ENCODE results near the gene INPP5A. TPM values are rescaled to one million over a fixed set of nuclear protein-coding genes. Genes with fewer than 3 reads are reported as not detected.

Gene INPP5A
- total RNA-seq, 6 donors from 2014 or later: 28.6 to 81.7 (median 44.8) TPM

DNA sequence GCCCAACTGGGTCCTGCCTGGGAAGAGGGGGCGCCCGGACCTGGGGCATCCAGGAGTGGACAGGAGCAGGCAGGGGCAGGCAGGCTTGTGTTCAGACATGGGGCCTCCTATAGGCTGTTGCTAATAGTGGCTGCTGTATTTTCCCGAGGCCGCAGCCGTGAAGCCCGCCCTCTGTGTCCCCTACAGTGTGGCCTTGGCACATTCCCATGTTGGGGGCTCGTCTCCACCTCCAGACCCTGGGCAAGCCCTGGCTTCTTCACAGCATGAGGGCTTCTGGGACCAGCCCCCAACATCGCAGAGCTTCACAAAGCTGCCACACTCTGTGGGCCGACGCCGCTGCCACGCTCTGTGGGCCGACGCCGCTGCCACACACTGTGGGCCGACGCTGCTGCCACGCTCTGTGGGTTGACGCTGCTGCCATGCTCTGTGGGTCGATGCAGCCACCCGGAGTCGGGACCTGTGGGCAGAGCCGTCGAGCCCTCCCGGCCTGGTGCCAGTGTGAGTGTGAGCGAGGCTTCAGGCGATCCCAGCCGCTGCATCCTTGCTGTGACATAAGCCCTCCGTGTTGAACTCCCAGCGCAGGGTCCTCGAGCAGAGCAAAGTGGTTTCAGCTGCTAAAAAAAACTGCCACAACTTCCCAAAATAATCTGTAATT, 109.0 kb downstream of the INPP5A start:
- H3K4me3 ChIP-seq: no peak overlapping the region
- DNase-seq (no peak), ATAC-seq (ENCODE audit: low FRiP score in 2 of 2) (no peak)
- H3K36me3 ChIP-seq: peaks cover 0 to 33% (median 9%) of the 10 kb centered on the region in 4 donors
- H3K4me1 ChIP-seq: peaks cover 0 to 2% (median 0%) of the 10 kb centered on the region in 4 donors
- no peak overlapping the region for H3K27ac ChIP-seq
- 91 to 97% methylated on average over 6 to 31 of the region's 31 CpGs for WGBS, 2 donors
- no peaks in the 10 kb centered on the region for H3K9me3 ChIP-seq
- H3K27me3 ChIP-seq: no peaks in the 10 kb centered on the region
- TF ChIP-seq POLR2A (IDR thresholded peaks at IDR 0.05) (no peak), EP300 (IDR thresholded peaks at IDR 0.05) (no peak), POLR2AphosphoS5 (IDR thresholded peaks at IDR 0.05) (no peak)

- Histone ChIP-seq H3K4me1 (peaks cover 0 to 2% (median 0%) of the 10 kb centered on the region in 4 donors), H3K36me3 (peaks cover 0 to 34% (median 11%) of the 10 kb centered on the region in 4 donors), H3K27me3 (no peaks in the 10 kb centered on the region), H3K9me3 (no peaks in the 10 kb centered on the region), H3K4me3 (no peak overlapping the region), H3K27ac (no peak overlapping the region)
- WGBS, 2 donors: 95% methylated on average over 13 of the region's 13 CpGs
- TF ChIP-seq, protein P1, sequence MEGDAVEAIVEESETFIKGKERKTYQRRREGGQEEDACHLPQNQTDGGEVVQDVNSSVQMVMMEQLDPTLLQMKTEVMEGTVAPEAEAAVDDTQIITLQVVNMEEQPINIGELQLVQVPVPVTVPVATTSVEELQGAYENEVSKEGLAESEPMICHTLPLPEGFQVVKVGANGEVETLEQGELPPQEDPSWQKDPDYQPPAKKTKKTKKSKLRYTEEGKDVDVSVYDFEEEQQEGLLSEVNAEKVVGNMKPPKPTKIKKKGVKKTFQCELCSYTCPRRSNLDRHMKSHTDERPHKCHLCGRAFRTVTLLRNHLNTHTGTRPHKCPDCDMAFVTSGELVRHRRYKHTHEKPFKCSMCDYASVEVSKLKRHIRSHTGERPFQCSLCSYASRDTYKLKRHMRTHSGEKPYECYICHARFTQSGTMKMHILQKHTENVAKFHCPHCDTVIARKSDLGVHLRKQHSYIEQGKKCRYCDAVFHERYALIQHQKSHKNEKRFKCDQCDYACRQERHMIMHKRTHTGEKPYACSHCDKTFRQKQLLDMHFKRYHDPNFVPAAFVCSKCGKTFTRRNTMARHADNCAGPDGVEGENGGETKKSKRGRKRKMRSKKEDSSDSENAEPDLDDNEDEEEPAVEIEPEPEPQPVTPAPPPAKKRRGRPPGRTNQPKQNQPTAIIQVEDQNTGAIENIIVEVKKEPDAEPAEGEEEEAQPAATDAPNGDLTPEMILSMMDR (IDR thresholded peaks at IDR 0.05): no peak
- TF ChIP-seq POLR2A (IDR thresholded peaks at IDR 0.05) (no peak), EP300 (IDR thresholded peaks at IDR 0.05) (no peak), POLR2AphosphoS5 (IDR thresholded peaks at IDR 0.05) (no peak)
- ATAC-seq (ENCODE audit: low FRiP score in 2 of 2): no peak
- no peak for DNase-seq
These were observed 109.8 kb downstream of the INPP5A start for GRCh38 chr10:132647424-132647823.

GRCh38 chr10:132648072-132648850, 110.7 kb downstream of the INPP5A start:
- DNase-seq: no peak
- 82 to 86% methylated on average over 26 of the region's 26 CpGs for WGBS, 2 donors
- Histone ChIP-seq H3K36me3 (peaks cover 3 to 42% (median 19%) of the 10 kb centered on the region in 4 donors), H3K4me1 (peaks cover 0 to 2% (median 0%) of the 10 kb centered on the region in 4 donors), H3K27me3 (no peaks in the 10 kb centered on the region), H3K27ac (no peak overlapping the region), H3K9me3 (no peaks in the 10 kb centered on the region), H3K4me3 (no peak overlapping the region)
- TF ChIP-seq POLR2AphosphoS5 (IDR thresholded peaks at IDR 0.05): no peak
- no peak for TF ChIP-seq EP300 (IDR thresholded peaks at IDR 0.05)
- no peak for TF ChIP-seq POLR2A (IDR thresholded peaks at IDR 0.05)
- TF ChIP-seq, protein P1 (IDR thresholded peaks at IDR 0.05): no peak
- no peak for ATAC-seq (ENCODE audit: low FRiP score in 2 of 2)

DNA sequence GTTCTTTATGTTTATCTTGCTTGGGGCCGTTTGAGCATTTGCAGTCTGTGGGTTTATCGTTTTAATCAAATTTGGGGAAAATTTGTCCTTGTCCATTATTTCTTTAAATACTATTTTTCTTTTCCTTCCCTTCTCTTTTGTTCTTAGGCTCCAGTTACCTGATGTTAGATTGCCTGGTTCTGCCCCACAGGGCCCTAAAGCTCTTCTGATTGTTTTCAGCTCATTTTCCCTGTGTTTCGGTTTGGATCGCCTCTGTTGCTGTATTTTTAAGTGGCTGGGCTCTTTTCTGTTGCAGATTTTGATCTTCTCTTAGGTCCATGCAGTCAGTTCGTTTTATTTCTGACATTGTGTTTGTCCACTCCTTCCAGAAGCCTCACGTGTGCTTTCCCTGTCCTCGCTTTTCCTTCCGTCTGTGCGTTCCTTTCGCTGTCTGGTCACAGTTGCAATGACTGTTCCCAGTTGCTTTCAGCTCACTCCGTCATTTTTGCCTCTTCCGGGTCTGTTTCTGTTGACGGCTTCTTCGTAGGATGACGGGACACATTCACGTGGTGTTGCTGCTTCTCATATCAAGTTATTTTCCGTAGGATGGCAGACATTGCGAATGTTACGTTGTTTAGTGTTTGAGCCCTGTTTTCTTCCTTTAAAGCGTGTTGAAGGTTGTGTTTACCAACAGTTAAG, 111.4 kb downstream of the INPP5A start:
- Histone ChIP-seq H3K9me3 (no peaks in the 10 kb centered on the region), H3K27me3 (no peaks in the 10 kb centered on the region), H3K4me1 (peaks cover 0 to 2% (median 0%) of the 10 kb centered on the region in 4 donors), H3K4me3 (no peak overlapping the region), H3K36me3 (peaks cover 3 to 48% (median 21%) of the 10 kb centered on the region in 4 donors), H3K27ac (no peak overlapping the region)
- WGBS, 2 donors: 91 to 92% methylated on average over 20 of the region's 20 CpGs
- no peak for TF ChIP-seq POLR2A (IDR thresholded peaks at IDR 0.05)
- TF ChIP-seq, protein P1 (IDR thresholded peaks at IDR 0.05): no peak
- no peak for TF ChIP-seq POLR2AphosphoS5 (IDR thresholded peaks at IDR 0.05)
- TF ChIP-seq EP300 (IDR thresholded peaks at IDR 0.05): no peak
- DNase-seq (no peak), ATAC-seq (ENCODE audit: low FRiP score in 2 of 2) (no peak)

Measured in upper lobe of left lung (tissue), 6 donors.